MCF 10A (cell line): ENCODE data around the gene FAM117A. TPM values are rescaled to one million over a fixed set of nuclear protein-coding genes. Genes with fewer than 3 reads are reported as not detected.

Source experiments
- BruUV-seq: library from RNA; stranded (reverse); fragments of 400-500 nt; replicated peaks from 2 replicates; lab custom pipeline; 2021; lab: Mats Ljungman, UMichigan
- CTCF ChIA-PET: fragments of 300-600 bp; sonication (Branson Sonifier 250); formaldehyde crosslinking; extraction: SDS; loops from one replicate; lab custom pipeline; 2021; ENCODE audit warnings: antibody characterized with exemption, inconsistent platforms; lab: Yijun Ruan, JAX
- POLR2A ChIA-PET: fragments of 300-600, 350-650 bp; sonication (Branson Sonifier 250); formaldehyde crosslinking; extraction: SDS; loops from one replicate; lab custom pipeline; 2020; ENCODE audit warnings: antibody characterized with exemption, inconsistent platforms; lab: Yijun Ruan, JAX
- DNase-seq: peaks from one replicate; pipeline ENCODE4 v3.0.0-alpha.2; 2018; ENCODE audit not compliant: unreplicated experiment
- H3K27ac Mint-ChIP-seq: one replicate; pipeline ENCODE4 v1.8.0; 2022; ENCODE audit warnings: mild to moderate bottlenecking, low read depth, mixed read lengths; ENCODE audit not compliant: unreplicated experiment
- H3K27me3 Mint-ChIP-seq: one replicate; pipeline ENCODE4 v1.8.0; 2022; ENCODE audit warnings: mixed read lengths; ENCODE audit not compliant: insufficient read depth, unreplicated experiment
- H3K36me3 Mint-ChIP-seq: one replicate; pipeline ENCODE4 v1.8.0; 2022; ENCODE audit warnings: mild to moderate bottlenecking, moderate library complexity, mixed read lengths; ENCODE audit not compliant: insufficient read depth, unreplicated experiment
- H3K4me1 Mint-ChIP-seq: one replicate; pipeline ENCODE4 v1.8.0; 2022; ENCODE audit warnings: mixed read lengths; ENCODE audit not compliant: insufficient read depth, unreplicated experiment
- H3K4me3 Mint-ChIP-seq: one replicate; pipeline ENCODE4 v1.8.0; 2022; ENCODE audit warnings: mild to moderate bottlenecking, moderate library complexity, mixed read lengths; ENCODE audit not compliant: unreplicated experiment
- H3K9me3 Mint-ChIP-seq: one replicate; pipeline ENCODE4 v1.8.0; 2022; ENCODE audit warnings: mixed read lengths; ENCODE audit not compliant: unreplicated experiment
- intact Hi-C: fragments of 100-400 bp; cut with micrococcal nuclease; formaldehyde crosslinking; loops from 2 replicates; pipeline ENCODE4 v1.14.1; 2022
- total RNA-seq: library from RNA; stranded (reverse); gene quantifications from 2 replicates; pipeline ENCODE4 v1.2.3, GENCODE V29; 2022
- TF ChIP-seq, protein P1 (sequence below): fragments of 200-600 bp; IDR thresholded peaks from one replicate; pipeline ENCODE4 v1.8.0; 2022; ENCODE audit warnings: antibody characterized with exemption, mild to moderate bottlenecking; ENCODE audit not compliant: unreplicated experiment

FAM117A gene
- total RNA-seq, 1 experiment from 2014 or later = 2.0 TPM

DNA sequence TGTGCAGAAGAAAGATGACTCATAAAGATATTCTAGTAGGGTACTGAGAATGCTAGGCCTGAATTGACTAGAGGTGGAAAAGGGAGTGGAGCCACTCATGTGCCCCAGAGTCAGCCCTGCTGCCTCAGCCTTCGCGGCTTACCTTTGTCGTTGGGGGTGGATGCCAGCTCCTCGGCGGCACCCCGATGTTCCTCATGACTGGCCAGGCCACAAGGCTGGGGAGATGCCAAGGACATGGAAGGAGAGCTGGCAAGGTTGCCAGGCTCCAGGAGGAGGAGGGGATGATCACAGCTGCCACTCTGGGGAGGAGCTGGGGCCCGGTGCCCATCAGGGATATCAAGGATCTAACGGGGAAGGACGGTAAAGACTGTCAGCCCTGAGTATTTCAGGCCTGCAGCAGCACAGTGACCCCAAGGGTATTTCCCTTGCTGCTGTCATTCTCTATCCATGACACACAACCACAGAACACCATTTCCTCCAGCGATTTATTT, 46.5 kb downstream of the FAM117A start:
- H3K27ac Mint-ChIP-seq = no peak overlapping the region
- ChIA-PET POLR2A (no interaction called here), CTCF (interaction anchor here (1.2 to 2.1 kb wide), 2 partner anchors 9 to 21 kb away, joined by 3 to 8 read pairs; partner anchors contain the start of gene SLC35B1)
- intact Hi-C loops = no loop called here
- H3K9me3 Mint-ChIP-seq = no peaks in the 10 kb centered on the region
- H3K4me3 Mint-ChIP-seq = no peak overlapping the region
- no peak for DNase-seq
- H3K4me1 Mint-ChIP-seq = no peaks in the 10 kb centered on the region
- H3K36me3 Mint-ChIP-seq = peaks cover 8% of the 10 kb centered on the region
- no TSS peak for BruUV-seq
- TF ChIP-seq, protein P1, sequence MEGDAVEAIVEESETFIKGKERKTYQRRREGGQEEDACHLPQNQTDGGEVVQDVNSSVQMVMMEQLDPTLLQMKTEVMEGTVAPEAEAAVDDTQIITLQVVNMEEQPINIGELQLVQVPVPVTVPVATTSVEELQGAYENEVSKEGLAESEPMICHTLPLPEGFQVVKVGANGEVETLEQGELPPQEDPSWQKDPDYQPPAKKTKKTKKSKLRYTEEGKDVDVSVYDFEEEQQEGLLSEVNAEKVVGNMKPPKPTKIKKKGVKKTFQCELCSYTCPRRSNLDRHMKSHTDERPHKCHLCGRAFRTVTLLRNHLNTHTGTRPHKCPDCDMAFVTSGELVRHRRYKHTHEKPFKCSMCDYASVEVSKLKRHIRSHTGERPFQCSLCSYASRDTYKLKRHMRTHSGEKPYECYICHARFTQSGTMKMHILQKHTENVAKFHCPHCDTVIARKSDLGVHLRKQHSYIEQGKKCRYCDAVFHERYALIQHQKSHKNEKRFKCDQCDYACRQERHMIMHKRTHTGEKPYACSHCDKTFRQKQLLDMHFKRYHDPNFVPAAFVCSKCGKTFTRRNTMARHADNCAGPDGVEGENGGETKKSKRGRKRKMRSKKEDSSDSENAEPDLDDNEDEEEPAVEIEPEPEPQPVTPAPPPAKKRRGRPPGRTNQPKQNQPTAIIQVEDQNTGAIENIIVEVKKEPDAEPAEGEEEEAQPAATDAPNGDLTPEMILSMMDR = no peak
- H3K27me3 Mint-ChIP-seq = no peaks in the 10 kb centered on the region

GRCh38 chr17:49716668-49717364, 47.1 kb downstream of the FAM117A start:
- H3K9me3 Mint-ChIP-seq = no peaks in the 10 kb centered on the region
- POLR2A ChIA-PET = no interaction called here
- H3K4me3 Mint-ChIP-seq = no peak overlapping the region
- no peak for DNase-seq
- TF ChIP-seq, protein P1 = no peak
- CTCF ChIA-PET = interaction anchor here (0.6 to 2.1 kb wide), 3 partner anchors 9 to 168 kb away, joined by 3 to 8 read pairs (median 3); partner anchors contain the start of gene SLC35B1
- H3K27ac Mint-ChIP-seq = no peak overlapping the region
- intact Hi-C loops = no loop called here
- H3K27me3 Mint-ChIP-seq = no peaks in the 10 kb centered on the region
- H3K4me1 Mint-ChIP-seq = no peaks in the 10 kb centered on the region
- BruUV-seq = no TSS peak
- H3K36me3 Mint-ChIP-seq = peaks cover 8% of the 10 kb centered on the region

GRCh38 chr17:49715717-49716279, 48.1 kb downstream of the FAM117A start:
- POLR2A ChIA-PET = no interaction called here
- H3K4me3 Mint-ChIP-seq = no peak overlapping the region

GRCh38 chr17:49715216-49715615, 48.7 kb downstream of the FAM117A start:
- no TSS peak for BruUV-seq
- Mint-ChIP-seq H3K4me1 (no peaks in the 10 kb centered on the region), H3K36me3 (peaks cover 16% of the 10 kb centered on the region), H3K9me3 (no peaks in the 10 kb centered on the region), H3K27ac (no peak overlapping the region), H3K27me3 (no peaks in the 10 kb centered on the region), H3K4me3 (no peak overlapping the region)
- intact Hi-C loops = no loop called here
- DNase-seq = no peak
- CTCF ChIA-PET = interaction anchor here (0.6 to 1.8 kb wide), 4 partner anchors 101 to 307 kb away, joined by 3 to 10 read pairs (median 4); no protein-coding TSS in a partner anchor
- POLR2A ChIA-PET = no interaction called here
- TF ChIP-seq, protein P1 = no peak

More at GRCh38 chr17:49715717-49716279, 48.1 kb downstream of the FAM117A start:
- H3K36me3 Mint-ChIP-seq = peaks cover 14% of the 10 kb centered on the region
- no peaks in the 10 kb centered on the region for H3K27me3 Mint-ChIP-seq
- H3K4me1 Mint-ChIP-seq = no peaks in the 10 kb centered on the region
- DNase-seq = no peak
- TF ChIP-seq, protein P1 = no peak
- intact Hi-C loops = no loop called here
- no TSS peak for BruUV-seq
- CTCF ChIA-PET = interaction anchor here (0.6 to 1.8 kb wide), 4 partner anchors 159 to 308 kb away, joined by 3 to 10 read pairs (median 3); no protein-coding TSS in a partner anchor
- H3K27ac Mint-ChIP-seq = no peak overlapping the region
- H3K9me3 Mint-ChIP-seq = no peaks in the 10 kb centered on the region
